ENCODE measurements around the gene PGP. TPM values are rescaled to one million over a fixed set of nuclear protein-coding genes. Genes with fewer than 3 reads are reported as not detected.

The PGP gene
- total RNA-seq, 1 experiment from 2014 or later = 32.6 TPM

GRCh38 chr16:2172688-2173335 is 41.8 kb downstream of the PGP start:
- Histone ChIP-seq H3K4me3 (replicated peaks in 1 of 2; ENCODE audit: low read depth in 1 of 2, low read length in 2 of 2) (no peak overlapping the region), H3K9me3 (ENCODE audit: control insufficient read depth in 1 of 2, insufficient read depth in 1 of 2, low read depth in 1 of 2, low read length in 2 of 2) (no peaks in the 10 kb centered on the region), H3K27ac (ENCODE audit: low read depth, low read length) (no peak overlapping the region), H4K20me1 (ENCODE audit: insufficient read depth) (no peaks in the 10 kb centered on the region), H3K4me2 (ENCODE audit: low read length) (no peak overlapping the region), H2AFZ (ENCODE audit: low read depth, low read length, poor library complexity, severe bottlenecking) (no peak overlapping the region), H3K27me3 (ENCODE audit: insufficient read depth, low read length) (no peaks in the 10 kb centered on the region), H3K9ac (ENCODE audit: low read length) (no peak overlapping the region), H3K9me2 (ENCODE audit: insufficient read depth) (no peaks in the 10 kb centered on the region), H3K79me2 (ENCODE audit: insufficient read depth, low read length) (peaks cover 3% of the 10 kb centered on the region; the same call in 1 of the 2 replicates), H3K4me1 (ENCODE audit: control insufficient read depth in 1 of 2, insufficient read depth in 2 of 2, low read length in 2 of 2) (no peaks in the 10 kb centered on the region), H3K36me3 (ENCODE audit: control insufficient read depth in 1 of 2, insufficient read depth in 2 of 2, low read length in 2 of 2) (peaks cover 8 to 40% of the 10 kb centered on the region in 2 experiments; a peak in 2 of 4 replicates)
- POLR2A ChIA-PET = interaction anchor here (0.7 to 1.4 kb wide), 2 partner anchors 17 to 86 kb away, joined by 4 to 10 read pairs; partner anchors contain the start of gene TRAF7
- ATAC-seq = no peak
- no peak for DNase-seq (ENCODE audit: low read depth, low spot score)
- CTCF ChIA-PET = no interaction called here
- TF ChIP-seq ZBTB33 (IDR thresholded peaks at IDR 0.05; ENCODE audit: extremely low read depth, insufficient replicate concordance, low read length) (no peak), CBX3 (IDR thresholded peaks at IDR 0.05; ENCODE audit: low read depth) (no peak), ZFX (IDR thresholded peaks at IDR 0.05) (no peak), MAX (IDR thresholded peaks at IDR 0.05) (no peak), FOSL1 (IDR thresholded peaks at IDR 0.05; ENCODE audit: low read depth) (no peak), RAD21 (IDR thresholded peaks at IDR 0.05; ENCODE audit: low read depth) (no peak), EZH2 (IDR thresholded peaks at IDR 0.05) (no peak), CEBPB (IDR thresholded peaks at IDR 0.05; ENCODE audit: low read depth) (no peak), POLR2A (IDR thresholded peaks at IDR 0.05; ENCODE audit: borderline replicate concordance, extremely low read depth, insufficient read depth, insufficient read length) (no peak), SIN3A (IDR thresholded peaks at IDR 0.05; ENCODE audit: low read depth) (no peak), SRF (IDR thresholded peaks at IDR 0.05; ENCODE audit: low read depth) (no peak), ELF1 (IDR thresholded peaks at IDR 0.05; ENCODE audit: borderline replicate concordance, low read depth) (no peak), ATF3 (IDR thresholded peaks at IDR 0.05) (no peak), EGR1 (IDR thresholded peaks at IDR 0.05; ENCODE audit: low read depth) (no peak), CTCF (IDR thresholded peaks at IDR 0.05 in 2 of 3, conservative IDR thresholded peaks at IDR 0.05 in 1 of 3; ENCODE audit: borderline replicate concordance in 1 of 3, insufficient read depth in 1 of 3, low read depth in 2 of 3, low read length in 2 of 3) (no peak)
- RAD21 ChIA-PET (ENCODE audit: low non-redundant PET in 1 of 2, low total read pairs in 2 of 2, uncharacterized antibody in 2 of 2, unreplicated experiment in 2 of 2) = no interaction called here
- intact Hi-C loops (cut with micrococcal nuclease) = no loop called here
- BruUV-seq (replicated peaks) = no TSS peak
